ENCODE results near the gene TNS3.

DNA sequence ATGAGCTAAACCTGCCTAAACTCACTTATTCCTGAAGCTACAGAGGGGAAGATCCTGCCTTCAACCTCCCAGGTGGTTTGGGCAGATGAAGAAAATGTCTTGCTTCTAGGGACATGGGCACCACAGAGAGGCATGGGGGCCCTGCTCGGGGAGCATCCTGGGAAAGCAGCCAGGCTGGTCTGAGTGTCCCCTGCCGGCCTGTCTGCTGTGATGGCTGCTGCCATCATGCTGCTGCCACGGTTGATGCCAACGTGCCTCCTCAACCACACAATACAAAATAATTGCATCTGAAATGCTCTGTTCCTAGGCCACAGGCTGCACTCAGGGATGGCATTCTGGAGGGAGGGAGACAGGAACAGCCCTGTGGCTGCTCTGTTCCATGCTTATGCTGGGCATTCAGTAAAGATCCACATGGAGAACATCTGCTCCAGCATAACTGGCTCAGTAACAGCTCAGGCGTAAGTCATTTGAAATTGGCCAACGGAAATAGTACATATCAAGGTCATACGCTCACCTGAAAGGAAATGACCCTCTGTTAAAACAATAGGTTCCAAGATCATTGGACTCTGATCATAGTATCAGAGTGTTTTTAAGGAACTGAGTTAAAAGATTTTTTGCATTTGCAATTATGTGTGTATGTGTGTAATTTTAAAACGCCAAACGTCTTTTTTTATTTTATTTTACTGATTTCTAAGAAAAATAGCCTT is 299.0 kb downstream of the TNS3 start:
- TF ChIP-seq, protein P1, sequence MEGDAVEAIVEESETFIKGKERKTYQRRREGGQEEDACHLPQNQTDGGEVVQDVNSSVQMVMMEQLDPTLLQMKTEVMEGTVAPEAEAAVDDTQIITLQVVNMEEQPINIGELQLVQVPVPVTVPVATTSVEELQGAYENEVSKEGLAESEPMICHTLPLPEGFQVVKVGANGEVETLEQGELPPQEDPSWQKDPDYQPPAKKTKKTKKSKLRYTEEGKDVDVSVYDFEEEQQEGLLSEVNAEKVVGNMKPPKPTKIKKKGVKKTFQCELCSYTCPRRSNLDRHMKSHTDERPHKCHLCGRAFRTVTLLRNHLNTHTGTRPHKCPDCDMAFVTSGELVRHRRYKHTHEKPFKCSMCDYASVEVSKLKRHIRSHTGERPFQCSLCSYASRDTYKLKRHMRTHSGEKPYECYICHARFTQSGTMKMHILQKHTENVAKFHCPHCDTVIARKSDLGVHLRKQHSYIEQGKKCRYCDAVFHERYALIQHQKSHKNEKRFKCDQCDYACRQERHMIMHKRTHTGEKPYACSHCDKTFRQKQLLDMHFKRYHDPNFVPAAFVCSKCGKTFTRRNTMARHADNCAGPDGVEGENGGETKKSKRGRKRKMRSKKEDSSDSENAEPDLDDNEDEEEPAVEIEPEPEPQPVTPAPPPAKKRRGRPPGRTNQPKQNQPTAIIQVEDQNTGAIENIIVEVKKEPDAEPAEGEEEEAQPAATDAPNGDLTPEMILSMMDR (conservative IDR thresholded peaks at IDR 0.05) = no peak
- TF ChIP-seq EZH2 (IDR thresholded peaks at IDR 0.05; ENCODE audit: low read depth) = no peak
